Frontal cortex (tissue), 4 donors: ENCODE data around the gene OTUD6A. TPM values are rescaled to one million over a fixed set of nuclear protein-coding genes. Genes with fewer than 3 reads are reported as not detected.

Experiments
- DNase-seq, 2 donors: peaks; one replicate each; pipeline ENCODE4 v3.0.0; 2012; ENCODE audit warnings: low spot score in 2 of 2
- FAIRE-seq: peaks from 2 replicates; lab custom pipeline; 2012; peaks lifted over from hg19 to GRCh38; lab: Jason Lieb, UNC
- total RNA-seq: library from RNA; depleted of rRNA; stranded (reverse); fragments of >200 nt; gene quantifications from one replicate; pipeline ENCODE4 v1.2.3, GENCODE V29; 2014
- donor health status: control.
- donor health status: control.
- donor health status: control.

Gene OTUD6A
- not detected for total RNA-seq

DNA sequence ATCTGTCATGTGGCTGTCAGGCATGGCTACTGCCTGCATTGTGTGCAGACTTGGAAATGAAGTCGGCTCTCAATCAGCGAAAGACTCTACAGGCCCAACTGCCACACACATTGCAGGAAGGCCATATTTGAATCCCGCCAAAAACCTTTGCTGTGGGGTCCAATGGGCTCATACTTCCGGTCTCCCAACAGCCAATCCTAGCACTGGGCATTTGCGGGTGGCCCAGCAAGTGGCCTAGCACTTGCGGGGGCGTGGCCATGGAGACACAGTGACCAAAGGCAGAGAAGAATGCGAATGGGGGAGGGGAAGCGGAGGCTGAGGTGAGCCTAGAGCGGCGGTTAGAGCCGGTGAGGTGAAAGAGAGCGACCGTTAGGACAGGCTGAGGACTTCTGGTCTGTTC, at the start of gene OTUD6A:
TSS of gene OTUD6A (plus strand) at position 382 of the 400 bp plus-strand sequence. CDS start 68 bp downstream, outside the sequence.
- FAIRE-seq (no peak), DNase-seq (no peak)

GRCh38 chrX:70012756-70013155, 49.5 kb upstream of the OTUD6A start:
- FAIRE-seq (no peak), DNase-seq (no peak)

DNA sequence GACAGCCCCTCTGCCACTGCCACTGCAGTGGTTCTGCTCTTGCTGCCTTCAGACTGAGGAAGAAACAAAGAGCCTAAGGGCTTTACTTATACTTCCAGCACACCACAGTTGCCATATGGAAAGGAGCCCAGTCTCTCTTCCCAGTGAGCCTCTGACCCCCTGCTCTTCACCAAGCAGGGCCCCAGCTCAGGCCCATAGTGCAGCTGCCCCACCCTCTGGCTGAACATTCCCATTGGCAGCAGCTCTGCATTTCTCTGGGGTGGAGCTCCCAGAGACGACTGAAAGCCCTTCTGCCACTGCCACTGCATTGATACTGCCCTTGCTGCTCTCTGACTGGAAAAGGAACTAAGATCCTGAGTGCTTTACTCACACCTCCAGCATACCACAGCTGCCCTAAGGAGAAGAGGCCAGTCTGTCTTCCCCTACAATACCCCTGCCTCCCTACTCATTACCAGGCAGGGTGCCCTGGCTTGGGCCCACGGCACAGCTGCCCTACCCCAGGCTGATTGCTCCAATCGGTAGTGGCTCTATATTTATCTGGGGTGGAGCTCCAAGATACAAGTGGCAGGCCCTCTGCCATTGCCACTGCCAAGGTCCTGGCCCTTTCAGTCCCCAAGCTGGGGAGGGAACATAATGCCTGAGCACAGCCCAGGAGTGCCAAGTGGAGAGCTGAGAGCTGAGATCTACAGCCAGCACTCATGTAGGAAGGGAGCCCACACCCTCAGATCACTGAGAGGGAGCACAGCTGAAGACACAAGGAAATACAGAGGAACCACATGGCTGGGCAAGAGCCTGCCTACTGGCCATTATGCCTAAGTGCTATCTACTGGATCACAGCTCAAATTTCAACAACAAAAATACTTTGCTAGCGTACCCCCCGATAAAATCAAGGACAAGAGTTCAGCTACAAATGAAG, 48.5 kb upstream of the OTUD6A start:
- no peak for FAIRE-seq

DNA sequence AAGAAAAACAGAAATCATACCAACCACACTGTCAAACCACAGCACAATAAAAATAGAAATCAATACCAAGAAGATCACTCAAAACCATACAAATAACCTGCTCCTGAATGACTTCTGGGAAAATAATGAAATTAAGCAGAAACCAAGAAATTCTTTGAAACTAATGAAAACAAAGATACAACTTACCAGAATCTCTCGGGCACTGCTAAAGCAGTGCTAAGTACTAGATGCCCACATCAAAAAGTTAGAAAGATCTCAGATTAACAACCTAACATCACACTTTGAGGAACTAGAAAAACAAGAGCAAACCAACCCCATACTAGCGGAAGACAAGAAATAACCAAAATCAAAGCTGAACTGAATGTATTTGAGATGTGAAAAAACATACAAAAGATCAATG, 45.7 kb upstream of the OTUD6A start:
- FAIRE-seq = no peak

More for the DNA sequence above, 48.5 kb upstream of the OTUD6A start:
- DNase-seq = no peak

DNA sequence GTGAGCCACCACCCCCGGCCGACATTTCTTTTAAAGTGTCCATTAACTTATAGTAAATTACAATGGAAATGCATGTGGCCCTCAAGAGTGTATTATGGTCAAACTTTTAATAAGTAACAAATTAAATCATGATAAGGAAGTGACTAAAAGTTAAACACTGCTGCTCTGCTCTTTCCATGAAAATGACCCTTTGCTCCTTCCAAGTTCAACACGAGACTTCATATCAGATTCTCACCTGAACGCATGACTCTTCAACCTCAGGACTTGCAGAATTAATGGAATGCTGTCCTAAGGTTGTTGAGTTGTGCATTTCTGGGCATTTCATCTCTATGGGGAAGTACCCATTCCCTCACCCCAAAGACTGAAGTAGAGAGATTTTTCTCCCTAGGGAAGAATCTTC, 39.6 kb upstream of the OTUD6A start:
- DNase-seq (no peak), FAIRE-seq (no peak)

More for the DNA sequence above, 45.7 kb upstream of the OTUD6A start:
- DNase-seq = no peak

GRCh38 chrX:70025464-70025863, 36.8 kb upstream of the OTUD6A start:
- DNase-seq = no peak

GRCh38 chrX:70026112-70026850, 36.0 kb upstream of the OTUD6A start:
- DNase-seq = no peak
- no peak for FAIRE-seq

More at GRCh38 chrX:70025464-70025863, 36.8 kb upstream of the OTUD6A start:
- FAIRE-seq = no peak

- DNase-seq = no peak
- no peak for FAIRE-seq
Measured at GRCh38 chrX:70026851-70027200, 35.4 kb upstream of the OTUD6A start.

DNA sequence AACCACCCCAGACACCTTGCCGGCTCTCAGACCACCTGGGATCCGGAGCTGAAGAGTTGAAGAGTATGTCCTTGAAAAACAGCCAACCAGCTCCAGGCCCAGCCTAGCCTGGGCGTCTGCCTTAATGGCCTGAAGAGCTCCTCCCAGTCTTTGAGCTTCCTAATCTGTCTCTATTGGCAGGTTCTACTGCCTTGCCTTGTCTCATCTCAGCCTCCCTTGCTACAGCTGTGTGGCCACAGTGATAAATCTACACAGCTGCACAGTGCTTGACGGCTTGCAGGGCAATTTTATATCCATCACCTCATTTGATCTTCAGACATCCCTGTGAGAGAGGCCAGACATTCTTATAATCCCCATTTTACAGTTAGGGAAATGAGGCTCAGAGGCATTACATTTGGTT, 32.4 kb upstream of the OTUD6A start:
- FAIRE-seq = no peak
- no peak for DNase-seq

- FAIRE-seq (no peak), DNase-seq (peak; percentile 6 to 35)
Measured at GRCh38 chrX:70030301-70030767, 31.9 kb upstream of the OTUD6A start.

GRCh38 chrX:70032792-70033191, 29.5 kb upstream of the OTUD6A start:
- FAIRE-seq (no peak), DNase-seq (no peak)

- DNase-seq = no peak
- no peak for FAIRE-seq
Measured at GRCh38 chrX:70033348-70034051, 28.8 kb upstream of the OTUD6A start.

DNA sequence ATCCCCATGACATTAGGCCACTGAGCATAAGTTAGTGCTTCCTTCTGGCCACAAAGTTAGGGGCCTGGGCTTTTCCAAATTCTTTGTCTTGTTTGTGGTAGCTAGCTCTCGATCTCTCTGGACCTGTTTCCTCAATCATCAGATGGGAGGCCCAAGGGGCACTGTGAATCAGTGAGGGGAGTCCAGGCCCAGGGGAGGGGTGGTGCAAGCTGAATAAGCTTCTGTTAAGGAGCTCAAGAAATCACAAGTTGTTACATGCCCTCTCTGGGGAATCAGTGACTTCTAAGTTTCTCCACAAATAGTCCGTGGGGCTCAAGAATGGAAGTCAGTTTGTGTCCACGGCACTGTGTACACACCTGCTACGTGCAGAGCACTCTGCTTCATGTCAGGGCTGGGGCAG, 27.6 kb upstream of the OTUD6A start:
- no peak for DNase-seq
- no peak for FAIRE-seq

DNA sequence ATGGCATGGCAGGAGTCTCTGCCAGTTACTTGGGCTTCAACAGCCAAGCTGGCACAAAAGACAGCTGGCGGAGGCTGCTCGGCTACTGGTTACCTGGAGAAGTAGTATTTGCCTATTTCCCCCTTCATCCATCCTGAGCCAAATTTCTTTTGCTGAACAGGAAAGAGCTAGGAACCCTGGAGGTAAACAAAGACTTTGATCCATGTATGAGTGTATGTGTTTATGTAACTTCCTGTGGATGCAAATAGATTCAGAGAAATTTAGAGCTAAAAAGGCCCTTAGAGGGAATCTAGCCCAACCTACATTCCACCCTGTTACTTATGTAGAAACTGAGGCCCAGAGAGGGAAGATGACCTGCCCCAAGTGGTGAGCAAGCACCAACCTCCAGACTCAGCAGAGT, 23.7 kb upstream of the OTUD6A start:
- FAIRE-seq (no peak), DNase-seq (no peak)

GRCh38 chrX:70038951-70039350, 23.3 kb upstream of the OTUD6A start:
- no peak for FAIRE-seq
- no peak for DNase-seq

DNA sequence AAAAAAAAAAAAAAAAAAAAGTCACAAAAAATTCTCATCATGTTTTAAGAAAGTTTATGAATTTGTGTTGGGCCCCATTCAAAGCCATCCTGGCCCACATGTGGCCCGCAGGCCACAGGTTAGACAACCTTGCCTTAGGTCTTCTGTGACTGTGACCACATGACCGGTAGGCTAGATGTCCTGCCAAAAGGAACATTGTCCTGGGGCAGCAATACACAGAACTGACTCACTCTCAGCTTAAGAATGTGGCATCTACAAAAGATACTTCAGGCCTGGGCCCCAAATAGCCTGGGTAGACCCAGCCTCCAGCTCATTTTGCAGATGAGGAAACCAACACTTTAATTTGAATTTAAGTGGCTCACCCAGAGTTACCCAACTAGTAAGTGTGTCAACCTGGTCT, 22.5 kb upstream of the OTUD6A start:
- FAIRE-seq (no peak), DNase-seq (no peak)

GRCh38 chrX:70041993-70042392, 20.3 kb upstream of the OTUD6A start:
- DNase-seq (no peak), FAIRE-seq (no peak)

DNA sequence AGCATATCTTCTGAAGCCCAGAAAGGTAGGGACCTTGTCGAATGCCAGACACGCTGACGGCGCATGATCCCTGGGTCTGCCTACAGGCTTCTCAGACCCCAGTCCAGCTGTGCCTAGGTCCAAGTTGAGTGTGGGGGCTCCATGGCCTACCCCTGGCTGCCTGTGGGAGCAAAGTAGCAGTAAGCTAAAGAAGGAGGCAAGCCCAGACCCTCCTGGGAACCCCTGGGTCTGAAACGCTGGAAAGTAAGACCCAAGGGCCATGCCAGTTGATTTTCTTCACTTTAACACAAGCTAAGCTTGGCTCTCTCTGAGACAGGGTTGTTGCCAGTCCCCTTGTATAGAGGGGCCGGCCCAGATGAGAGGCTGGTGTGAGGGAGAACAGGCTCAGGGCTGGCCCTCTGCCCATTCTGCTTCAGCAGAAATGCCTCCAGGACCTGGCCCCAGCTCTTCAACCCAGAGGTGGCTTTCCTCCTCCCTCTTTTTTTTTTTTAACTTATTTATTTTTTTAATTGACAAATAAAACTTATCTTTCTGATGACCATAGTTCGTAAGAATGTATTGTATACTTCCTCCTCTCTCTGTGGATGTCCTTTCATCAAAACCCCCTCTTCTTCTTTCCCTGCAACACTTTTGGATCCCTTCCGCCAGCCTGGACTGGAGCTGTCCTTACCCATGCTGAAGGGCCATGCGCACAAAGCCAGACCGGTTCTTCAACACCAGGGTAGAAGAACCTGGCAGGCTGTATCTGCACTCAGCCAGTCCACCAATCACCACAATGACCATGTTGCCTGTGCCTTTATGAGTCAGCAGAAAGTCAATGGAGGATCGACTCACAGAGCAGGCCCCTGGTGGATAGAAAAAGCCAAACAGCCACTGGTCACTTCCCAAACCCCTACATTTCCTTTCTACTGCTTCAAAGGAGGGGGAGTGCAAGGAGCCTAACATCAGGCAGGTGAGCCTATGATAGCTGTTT, 19.6 kb upstream of the OTUD6A start:
- no peak for FAIRE-seq
- DNase-seq = no peak

- FAIRE-seq (no peak), DNase-seq (no peak)
Measured at GRCh38 chrX:70043685-70044084, 18.6 kb upstream of the OTUD6A start.
